ENCODE results near the gene SLC13A3. TPM values are rescaled to one million over a fixed set of nuclear protein-coding genes. Genes with fewer than 3 reads are reported as not detected.

Gene SLC13A3
- total RNA-seq, 1 experiment from 2014 or later: 9.1 TPM

DNA sequence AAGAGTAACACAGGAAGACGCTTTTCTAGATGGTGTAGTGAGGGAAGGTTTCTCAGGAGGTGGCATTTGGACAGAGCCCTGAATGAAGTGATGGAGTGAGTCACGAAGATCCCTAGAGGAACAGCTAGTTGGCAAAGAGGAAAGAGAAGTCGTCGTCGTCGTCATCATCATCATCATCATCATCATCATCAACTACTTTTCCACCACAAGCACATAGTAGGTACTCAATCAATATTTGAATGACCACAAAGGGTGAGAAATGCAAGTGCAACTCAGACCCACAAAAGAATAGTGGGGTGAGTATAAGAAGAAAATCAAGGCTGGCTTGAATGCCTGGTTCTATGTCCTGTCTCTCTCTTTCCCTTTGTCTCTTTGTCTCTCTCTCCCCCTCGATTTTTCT lies 72.5 kb downstream of the SLC13A3 start:
- H3K79me2 ChIP-seq (ENCODE audit: low read depth): no peaks in the 10 kb centered on the region
- intact Hi-C loops (cut with micrococcal nuclease; ENCODE audit: unreplicated experiment): no loop called here
- TF ChIP-seq EZH2 (IDR thresholded peaks at IDR 0.05; ENCODE audit: low read depth): no peak
- TF ChIP-seq, protein P1, sequence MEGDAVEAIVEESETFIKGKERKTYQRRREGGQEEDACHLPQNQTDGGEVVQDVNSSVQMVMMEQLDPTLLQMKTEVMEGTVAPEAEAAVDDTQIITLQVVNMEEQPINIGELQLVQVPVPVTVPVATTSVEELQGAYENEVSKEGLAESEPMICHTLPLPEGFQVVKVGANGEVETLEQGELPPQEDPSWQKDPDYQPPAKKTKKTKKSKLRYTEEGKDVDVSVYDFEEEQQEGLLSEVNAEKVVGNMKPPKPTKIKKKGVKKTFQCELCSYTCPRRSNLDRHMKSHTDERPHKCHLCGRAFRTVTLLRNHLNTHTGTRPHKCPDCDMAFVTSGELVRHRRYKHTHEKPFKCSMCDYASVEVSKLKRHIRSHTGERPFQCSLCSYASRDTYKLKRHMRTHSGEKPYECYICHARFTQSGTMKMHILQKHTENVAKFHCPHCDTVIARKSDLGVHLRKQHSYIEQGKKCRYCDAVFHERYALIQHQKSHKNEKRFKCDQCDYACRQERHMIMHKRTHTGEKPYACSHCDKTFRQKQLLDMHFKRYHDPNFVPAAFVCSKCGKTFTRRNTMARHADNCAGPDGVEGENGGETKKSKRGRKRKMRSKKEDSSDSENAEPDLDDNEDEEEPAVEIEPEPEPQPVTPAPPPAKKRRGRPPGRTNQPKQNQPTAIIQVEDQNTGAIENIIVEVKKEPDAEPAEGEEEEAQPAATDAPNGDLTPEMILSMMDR (conservative IDR thresholded peaks at IDR 0.05): no peak
- H3K4me1 ChIP-seq (replicated peaks; ENCODE audit: insufficient read depth): no peaks in the 10 kb centered on the region
- ChIA-PET CTCF (interaction anchor here (0.6 kb wide), 1 partner anchor 64 kb away, joined by 4 read pairs; no protein-coding TSS in a partner anchor), POLR2A (ENCODE audit: unreplicated experiment) (no interaction called here)
- no peaks in the 10 kb centered on the region for H3K9me3 ChIP-seq (ENCODE audit: insufficient read depth, low read depth)
- H3K4me2 ChIP-seq: no peak overlapping the region
- no peak overlapping the region for H2AFZ ChIP-seq
- no peaks in the 10 kb centered on the region for H3F3A ChIP-seq (ENCODE audit: insufficient read depth, low read depth)
- H3K27ac ChIP-seq: no peak overlapping the region
- BruUV-seq (replicated peaks): no TSS peak
- no peaks in the 10 kb centered on the region for H3K36me3 ChIP-seq (ENCODE audit: low read depth)
- H3K9me2 ChIP-seq (ENCODE audit: insufficient read depth): no peaks in the 10 kb centered on the region
- no peak for DNase-seq
- no peak overlapping the region for H3K4me3 ChIP-seq
- 0 out of 2 replicates have a peak, but pooled peaks cover 6% of the 10 kb centered on the region for H3K27me3 ChIP-seq (ENCODE audit: insufficient read depth, low read depth)
- H4K20me1 ChIP-seq (ENCODE audit: insufficient read depth): no peaks in the 10 kb centered on the region

DNA sequence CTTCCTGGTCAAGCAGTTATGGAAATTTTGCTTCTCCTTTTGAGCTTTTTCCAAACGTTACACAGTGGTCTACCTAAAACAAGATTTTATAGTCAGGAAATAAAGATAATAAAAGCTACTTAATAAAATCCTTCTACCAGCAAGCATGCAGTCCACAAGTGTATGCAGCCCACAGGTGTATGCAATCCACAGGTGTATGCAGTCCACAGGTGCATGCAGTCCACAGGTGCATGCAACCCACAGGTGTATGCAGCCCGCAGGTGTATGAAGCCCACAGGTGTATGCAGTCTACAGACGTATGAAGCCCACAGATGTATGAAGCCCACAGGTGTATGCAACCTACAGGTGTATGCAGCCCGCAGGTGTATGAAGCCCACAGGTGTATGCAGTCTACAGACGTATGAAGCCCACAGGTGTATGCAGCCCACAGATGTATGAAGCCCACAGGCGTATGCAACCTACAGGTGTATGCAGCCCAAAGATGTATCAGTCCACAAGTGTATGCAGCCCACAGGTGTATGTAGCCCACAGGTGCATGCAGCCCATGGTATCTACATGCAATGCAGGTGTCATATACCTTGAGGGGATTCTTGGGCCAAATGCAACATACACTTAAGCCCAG lies 74.4 kb downstream of the SLC13A3 start:
- H3K4me1 ChIP-seq (replicated peaks; ENCODE audit: insufficient read depth): no peaks in the 10 kb centered on the region
- 0 out of 2 replicates have a peak, but pooled peaks cover 6% of the 10 kb centered on the region for H3K27me3 ChIP-seq (ENCODE audit: insufficient read depth, low read depth)
- BruUV-seq (replicated peaks): no TSS peak
- ChIA-PET CTCF (no interaction called here), POLR2A (ENCODE audit: unreplicated experiment) (interaction anchor here (0.6 kb wide), 1 partner anchor 8 kb away, joined by 3 read pairs; no protein-coding TSS in a partner anchor)
- intact Hi-C loops (cut with micrococcal nuclease; ENCODE audit: unreplicated experiment): no loop called here
- H3K27ac ChIP-seq: no peak overlapping the region
- TF ChIP-seq, protein P1 (conservative IDR thresholded peaks at IDR 0.05): no peak
- TF ChIP-seq EZH2 (IDR thresholded peaks at IDR 0.05; ENCODE audit: low read depth): no peak
- H3K4me2 ChIP-seq: no peak overlapping the region
- no peak for DNase-seq
- H3K9me2 ChIP-seq (ENCODE audit: insufficient read depth): no peaks in the 10 kb centered on the region
- no peaks in the 10 kb centered on the region for H3F3A ChIP-seq (ENCODE audit: insufficient read depth, low read depth)
- H2AFZ ChIP-seq: no peak overlapping the region
- H3K36me3 ChIP-seq (ENCODE audit: low read depth): no peaks in the 10 kb centered on the region
- H4K20me1 ChIP-seq (ENCODE audit: insufficient read depth): no peaks in the 10 kb centered on the region
- H3K4me3 ChIP-seq: no peak overlapping the region
- no peaks in the 10 kb centered on the region for H3K9me3 ChIP-seq (ENCODE audit: insufficient read depth, low read depth)
- no peaks in the 10 kb centered on the region for H3K79me2 ChIP-seq (ENCODE audit: low read depth)

- no peaks in the 10 kb centered on the region for H3K4me1 ChIP-seq (replicated peaks; ENCODE audit: insufficient read depth)
- H3K36me3 ChIP-seq (ENCODE audit: low read depth): no peaks in the 10 kb centered on the region
- H3K9me2 ChIP-seq (ENCODE audit: insufficient read depth): no peaks in the 10 kb centered on the region
- no TSS peak for BruUV-seq (replicated peaks)
- no peaks in the 10 kb centered on the region for H3F3A ChIP-seq (ENCODE audit: insufficient read depth, low read depth)
- TF ChIP-seq, protein P1 (conservative IDR thresholded peaks at IDR 0.05): no peak
- TF ChIP-seq EZH2 (IDR thresholded peaks at IDR 0.05; ENCODE audit: low read depth): no peak
- no peak overlapping the region for H3K4me3 ChIP-seq
- no peaks in the 10 kb centered on the region for H3K79me2 ChIP-seq (ENCODE audit: low read depth)
- H3K9me3 ChIP-seq (ENCODE audit: insufficient read depth, low read depth): no peaks in the 10 kb centered on the region
- no peaks in the 10 kb centered on the region for H4K20me1 ChIP-seq (ENCODE audit: insufficient read depth)
- H3K27me3 ChIP-seq (ENCODE audit: insufficient read depth, low read depth): no peaks in the 10 kb centered on the region
- H3K27ac ChIP-seq: no peak overlapping the region
- ChIA-PET CTCF (no interaction called here), POLR2A (ENCODE audit: unreplicated experiment) (interaction anchor here (0.6 kb wide), 1 partner anchor 7 kb away, joined by 3 read pairs; no protein-coding TSS in a partner anchor)
- H3K4me2 ChIP-seq: no peak overlapping the region
- intact Hi-C loops (cut with micrococcal nuclease; ENCODE audit: unreplicated experiment): no loop called here
- DNase-seq: no peak
- no peak overlapping the region for H2AFZ ChIP-seq
These were observed 75.3 kb downstream of the SLC13A3 start for GRCh38 chr20:46575937-46576461.

Data from PC-9 (cell line).